GM10248 (cell line): ENCODE measurements around the gene NHS.
"Not testable (repeated sequence)": the region's sequence is repeated elsewhere in the genome, so short reads cannot be mapped to it uniquely, and the experiment has no call there.

Experiments
- CTCF ChIA-PET: fragments of 300-600 bp; sonication (Branson Sonifier 250); formaldehyde crosslinking; extraction: SDS; loops from one replicate; lab custom pipeline; 2021; ENCODE audit warnings: antibody characterized with exemption; lab: Yijun Ruan, JAX
- POLR2A ChIA-PET: fragments of 350-650 bp; sonication (Branson Sonifier 250); formaldehyde crosslinking; extraction: SDS; loops from one replicate; lab custom pipeline; 2020; ENCODE audit warnings: antibody characterized with exemption; lab: Yijun Ruan, JAX
- DNase-seq: peaks from one replicate; pipeline ENCODE4 v3.0.0; 2012; ENCODE audit errors: extremely low spot score
- TF ChIP-seq, protein P1 (sequence below): IDR thresholded peaks from 2 replicates; pipeline ENCODE4 v1.5.1; 2012; ENCODE audit warnings: mild to moderate bottlenecking, low read depth; ENCODE audit errors: extremely low read depth, missing control alignments, control extremely low read depth

The NHS gene

DNA sequence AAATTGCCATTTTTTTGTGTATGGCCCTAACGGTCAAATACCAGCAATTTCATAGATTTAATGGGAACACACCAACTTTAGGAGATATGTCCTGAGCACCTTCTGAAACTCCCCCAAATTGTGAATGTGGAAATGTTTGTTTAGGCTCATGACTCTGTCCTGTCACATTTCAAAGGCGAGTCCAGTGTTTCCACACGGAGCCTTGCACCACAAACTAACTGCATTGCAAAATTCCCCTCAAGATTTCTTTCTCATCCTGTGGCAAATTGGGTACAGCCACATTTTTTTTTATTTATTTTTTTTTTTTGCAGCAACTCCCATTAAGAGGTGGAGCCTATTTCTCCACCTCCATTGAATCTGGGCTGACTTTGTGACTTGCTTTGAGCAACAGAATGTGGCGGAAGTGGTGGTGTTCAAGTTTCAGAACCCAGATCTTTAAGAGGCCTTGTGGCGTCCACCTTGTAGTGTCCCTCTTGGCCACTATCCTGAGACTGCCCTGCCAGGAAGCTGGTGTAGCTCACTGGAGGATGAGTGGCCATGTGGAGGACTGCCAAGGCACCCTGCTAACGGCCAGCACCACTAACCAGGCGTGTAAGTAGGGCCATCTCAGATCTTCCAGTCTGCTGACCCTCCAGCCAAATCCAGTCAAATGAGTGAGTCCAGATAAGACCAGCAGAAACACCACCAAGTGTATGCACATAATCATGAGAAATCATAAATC, 189.8 kb downstream of the NHS start:
- ChIA-PET CTCF (no interaction called here), POLR2A (no interaction called here)

DNA sequence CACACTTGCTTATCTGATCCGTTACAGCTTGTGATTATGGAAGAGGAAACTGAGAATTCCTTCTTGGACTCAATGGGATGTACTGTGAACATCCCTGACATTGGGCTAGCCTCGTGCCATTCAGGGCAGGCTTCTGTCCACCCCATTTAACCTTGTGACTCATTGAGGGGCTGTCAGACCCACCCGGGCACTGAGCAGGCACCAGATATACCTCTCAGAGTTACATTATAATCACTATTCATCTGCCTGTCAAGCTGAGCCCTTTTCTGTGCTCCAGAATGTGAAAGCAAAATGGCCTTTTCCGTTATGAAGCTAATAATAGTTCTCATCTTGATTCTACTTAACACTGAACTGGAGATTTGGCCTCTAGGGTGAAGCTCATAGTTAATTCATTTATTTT, 191.7 kb downstream of the NHS start:
- CTCF ChIA-PET: interaction anchor here (0.7 kb wide), 1 partner anchor 24 kb away, joined by 3 read pairs; no protein-coding TSS in a partner anchor
- DNase-seq: no peak
- TF ChIP-seq, protein P1, sequence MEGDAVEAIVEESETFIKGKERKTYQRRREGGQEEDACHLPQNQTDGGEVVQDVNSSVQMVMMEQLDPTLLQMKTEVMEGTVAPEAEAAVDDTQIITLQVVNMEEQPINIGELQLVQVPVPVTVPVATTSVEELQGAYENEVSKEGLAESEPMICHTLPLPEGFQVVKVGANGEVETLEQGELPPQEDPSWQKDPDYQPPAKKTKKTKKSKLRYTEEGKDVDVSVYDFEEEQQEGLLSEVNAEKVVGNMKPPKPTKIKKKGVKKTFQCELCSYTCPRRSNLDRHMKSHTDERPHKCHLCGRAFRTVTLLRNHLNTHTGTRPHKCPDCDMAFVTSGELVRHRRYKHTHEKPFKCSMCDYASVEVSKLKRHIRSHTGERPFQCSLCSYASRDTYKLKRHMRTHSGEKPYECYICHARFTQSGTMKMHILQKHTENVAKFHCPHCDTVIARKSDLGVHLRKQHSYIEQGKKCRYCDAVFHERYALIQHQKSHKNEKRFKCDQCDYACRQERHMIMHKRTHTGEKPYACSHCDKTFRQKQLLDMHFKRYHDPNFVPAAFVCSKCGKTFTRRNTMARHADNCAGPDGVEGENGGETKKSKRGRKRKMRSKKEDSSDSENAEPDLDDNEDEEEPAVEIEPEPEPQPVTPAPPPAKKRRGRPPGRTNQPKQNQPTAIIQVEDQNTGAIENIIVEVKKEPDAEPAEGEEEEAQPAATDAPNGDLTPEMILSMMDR: no peak
- POLR2A ChIA-PET: no interaction called here

More for the DNA sequence above, 189.8 kb downstream of the NHS start:
- TF ChIP-seq, protein P1: no peak
- DNase-seq: no peak

DNA sequence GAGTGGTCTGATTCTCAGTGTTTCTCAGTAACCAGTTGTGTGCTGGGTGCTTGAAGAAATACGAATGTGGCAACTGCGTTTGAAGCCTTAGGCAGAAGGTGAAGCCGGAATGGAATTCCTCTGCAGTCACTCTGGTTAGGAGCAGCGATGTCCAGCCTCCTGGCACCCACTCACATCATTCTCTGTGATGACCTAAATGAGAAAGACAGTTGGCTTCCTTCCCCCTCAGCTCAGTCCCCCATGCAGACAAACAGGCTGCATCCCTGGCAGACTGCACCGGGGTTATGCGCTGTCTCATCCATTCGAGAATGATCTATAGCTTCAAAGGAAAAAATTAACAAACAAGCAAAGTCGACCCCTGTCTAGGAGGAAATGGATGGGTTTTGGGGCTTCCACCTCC, 192.2 kb downstream of the NHS start:
- POLR2A ChIA-PET: no interaction called here
- TF ChIP-seq, protein P1: no peak
- DNase-seq: no peak
- CTCF ChIA-PET: no interaction called here

DNA sequence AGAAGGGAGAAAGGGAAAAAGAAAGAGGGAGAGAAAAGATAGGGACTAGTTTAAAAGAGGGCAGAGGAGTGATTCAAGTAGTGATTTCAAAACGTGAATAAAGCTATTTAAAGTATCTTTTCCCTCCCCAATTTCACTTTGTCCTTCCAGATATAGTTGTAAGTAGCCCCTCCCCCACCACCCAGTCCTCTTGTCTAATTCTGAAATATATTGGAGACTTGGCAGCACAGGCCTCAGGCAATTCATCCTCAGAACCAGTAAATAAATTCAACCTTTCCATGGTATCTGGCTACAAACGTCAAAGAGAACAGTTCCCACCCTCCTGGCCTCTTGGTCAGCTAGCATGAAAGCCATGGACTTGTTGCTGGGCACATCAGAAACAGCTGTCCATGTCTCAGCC, 192.8 kb downstream of the NHS start:
- DNase-seq: no peak
- TF ChIP-seq, protein P1: no peak
- CTCF ChIA-PET: no interaction called here
- POLR2A ChIA-PET: no interaction called here

DNA sequence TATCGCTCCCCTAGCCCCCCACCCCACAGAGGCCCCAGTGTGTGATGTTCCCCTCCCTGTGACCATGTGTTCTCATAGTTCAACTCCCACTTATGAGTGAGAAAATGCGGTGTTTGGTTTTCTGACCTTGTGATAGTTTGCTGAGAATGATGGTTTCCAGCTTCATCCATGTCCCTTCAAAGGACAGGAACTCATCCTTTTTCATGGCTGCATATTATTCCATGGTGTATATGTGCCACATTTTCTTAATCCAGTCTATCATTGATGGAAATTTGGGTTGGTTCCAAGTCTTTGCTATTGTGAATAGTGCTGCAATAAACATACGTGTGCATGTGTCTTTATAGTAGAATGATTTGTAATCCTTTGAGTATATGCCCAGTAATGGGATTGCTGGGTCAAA, 193.8 kb downstream of the NHS start:
- DNase-seq, CTCF ChIA-PET, POLR2A ChIA-PET: not testable (repeated sequence)

DNA sequence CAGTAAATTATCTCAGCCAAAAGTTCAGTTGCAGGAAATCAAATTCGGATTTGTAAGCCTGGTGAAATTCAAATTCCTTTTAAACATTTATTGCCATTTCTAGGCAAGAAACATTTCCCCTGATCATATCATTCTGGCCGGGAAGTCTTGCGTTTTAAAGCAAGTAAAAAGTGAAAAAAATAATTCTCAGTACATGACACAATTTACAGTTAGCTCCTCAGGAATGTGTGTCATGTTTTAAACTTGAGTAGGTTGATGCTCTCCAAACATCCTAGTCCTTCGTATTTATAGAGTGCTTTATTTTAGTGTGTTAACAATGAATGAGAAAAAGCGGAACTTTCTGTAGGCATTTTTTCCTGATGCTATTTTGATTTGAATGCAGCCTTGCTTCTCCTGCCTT, 204.0 kb downstream of the NHS start:
- ChIA-PET POLR2A (no interaction called here), CTCF (no interaction called here)
- no peak for DNase-seq
- TF ChIP-seq, protein P1: no peak

DNA sequence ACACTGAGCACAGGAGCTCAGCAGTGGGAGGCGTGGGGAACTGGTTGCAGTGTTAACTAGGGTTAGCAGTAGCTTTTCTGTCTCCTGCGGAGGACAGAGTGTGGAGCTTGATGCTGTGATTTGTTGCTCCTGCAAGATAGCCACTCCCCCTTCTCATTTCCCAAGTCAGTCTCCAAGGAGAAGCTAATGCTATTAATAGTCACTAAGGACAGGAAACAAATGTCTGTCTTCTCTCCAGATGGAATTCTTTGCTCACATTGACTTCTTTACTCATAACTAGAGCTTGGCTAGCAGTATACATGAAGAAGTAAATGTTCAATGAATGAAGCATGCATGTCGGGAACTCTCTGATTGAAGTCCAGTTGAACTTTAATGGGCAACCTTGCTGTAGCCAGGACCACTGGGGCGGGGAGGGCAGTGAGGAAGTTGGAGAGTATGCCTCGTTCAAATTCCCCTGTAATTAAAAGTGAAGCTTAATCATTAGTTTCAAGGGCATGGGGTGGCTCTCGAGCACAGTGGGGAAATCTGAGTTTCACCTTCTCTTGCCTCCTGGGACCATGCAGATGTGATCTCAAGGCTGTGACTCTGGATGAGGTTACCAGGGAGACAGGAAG, 205.6 kb downstream of the NHS start:
- ChIA-PET POLR2A (no interaction called here), CTCF (interaction anchor here (1.2 to 1.4 kb wide), 2 partner anchors 11 to 14 kb away, joined by 4 to 6 read pairs; no protein-coding TSS in a partner anchor)
- DNase-seq: no peak
- TF ChIP-seq, protein P1: no peak
